ENCODE measurements around the gene BRF1. TPM values are rescaled to one million over a fixed set of nuclear protein-coding genes. Genes with fewer than 3 reads are reported as not detected.

Gene BRF1
- total RNA-seq, 4 donors from 2014 or later, result 22.2 to 37.9 (median 26.2) TPM

GRCh38 chr14:105218611-105219010 is 82.2 kb downstream of the BRF1 start:
- intact Hi-C loops (cut with DNase I), result no loop called here
- no peak overlapping the region for H3K4me3 ChIP-seq
- WGBS, 2 donors, result 90 to 100% methylated on average over 2 of the region's 19 CpGs
- H3K36me3 ChIP-seq, result peaks cover 17 to 92% (median 31%) of the 10 kb centered on the region in 3 donors
- TF ChIP-seq CTCF (IDR thresholded peaks at IDR 0.05) (no peak), POLR2A (IDR thresholded peaks at IDR 0.05) (no peak)
- no peak for DNase-seq
- H3K27ac ChIP-seq, result no peak overlapping the region
- no peaks in the 10 kb centered on the region for H3K27me3 ChIP-seq
- H3K4me1 ChIP-seq, result peaks cover 0 to 9% (median 0%) of the 10 kb centered on the region in 3 donors
- H3K9me3 ChIP-seq, result no peaks in the 10 kb centered on the region

GRCh38 chr14:105217774-105218173 is 83.0 kb downstream of the BRF1 start:
- no peak for DNase-seq
- H3K9me3 ChIP-seq, result no peaks in the 10 kb centered on the region

DNA sequence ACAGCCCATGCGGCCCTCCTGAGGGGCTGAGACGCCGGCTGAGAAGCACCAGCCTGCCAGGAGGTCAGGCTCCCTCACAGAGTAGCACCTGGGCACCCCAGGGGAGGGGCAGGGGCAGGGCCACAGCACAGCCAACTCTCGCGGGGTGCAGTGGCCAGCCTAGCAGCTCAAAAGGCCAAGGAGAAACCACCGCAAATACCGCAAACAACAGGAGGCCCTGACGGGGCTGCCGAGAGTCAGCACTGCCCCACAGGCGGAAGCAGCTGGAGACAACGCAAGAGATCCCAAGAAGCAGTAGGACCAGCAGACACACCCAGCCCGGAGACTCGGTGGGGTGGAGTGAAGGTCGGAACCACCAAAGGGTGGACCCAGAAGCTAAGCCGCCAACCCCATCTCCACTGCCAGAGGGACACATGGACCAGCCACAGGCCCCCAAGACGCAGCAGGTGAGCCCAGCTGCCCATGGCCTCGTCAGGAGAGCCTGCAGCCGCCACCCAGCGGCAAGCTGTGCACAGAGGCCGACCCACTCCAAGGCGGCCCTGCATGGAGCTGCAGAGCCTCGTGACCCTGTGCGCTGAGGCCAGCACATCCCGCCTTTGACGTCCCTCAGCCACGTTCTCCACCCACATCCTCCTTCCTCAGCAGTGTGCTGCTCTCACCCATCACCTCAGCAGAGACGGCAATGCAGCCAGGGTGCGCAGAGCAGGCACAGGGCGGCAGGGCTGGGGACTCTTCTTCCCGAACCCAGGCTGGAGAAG is 84.1 kb downstream of the BRF1 start:
- TF ChIP-seq POLR2A (IDR thresholded peaks at IDR 0.05) (no peak), CTCF (IDR thresholded peaks at IDR 0.05) (no peak)
- intact Hi-C loops (cut with DNase I), result no loop called here
- WGBS, 2 donors, result 93 to 95% methylated on average over 12 to 16 of the region's 30 CpGs

More at GRCh38 chr14:105217774-105218173, 83.0 kb downstream of the BRF1 start:
- H3K4me3 ChIP-seq, result no peak overlapping the region
- peaks cover 0 to under 1% (median 0%) of the 10 kb centered on the region in 3 donors for H3K4me1 ChIP-seq
- TF ChIP-seq POLR2A (IDR thresholded peaks at IDR 0.05), result no peak
- TF ChIP-seq CTCF (IDR thresholded peaks at IDR 0.05), result no peak
- no peaks in the 10 kb centered on the region for H3K27me3 ChIP-seq
- intact Hi-C loops (cut with DNase I), result no loop called here
- no CpG with 5 or more reads among the region's 11 CpGs for WGBS, 2 donors
- peaks cover 17 to 92% (median 31%) of the 10 kb centered on the region in 3 donors for H3K36me3 ChIP-seq
- no peak overlapping the region for H3K27ac ChIP-seq

GRCh38 chr14:105215602-105216001 is 85.2 kb downstream of the BRF1 start:
- no peak for DNase-seq
- WGBS, 2 donors, result 74 to 80% methylated on average over 1 to 3 of the region's 3 CpGs

More for the DNA sequence above, 84.1 kb downstream of the BRF1 start:
- Histone ChIP-seq H3K36me3 (peaks cover 17 to 93% (median 31%) of the 10 kb centered on the region in 3 donors), H3K27me3 (no peaks in the 10 kb centered on the region), H3K27ac (no peak overlapping the region), H3K4me3 (no peak overlapping the region), H3K4me1 (no peaks in the 10 kb centered on the region), H3K9me3 (no peaks in the 10 kb centered on the region)
- DNase-seq, result no peak

More at GRCh38 chr14:105215602-105216001, 85.2 kb downstream of the BRF1 start:
- Histone ChIP-seq H3K27ac (no peak overlapping the region), H3K4me1 (no peaks in the 10 kb centered on the region), H3K9me3 (no peaks in the 10 kb centered on the region), H3K4me3 (no peak overlapping the region), H3K36me3 (peaks cover 22 to 93% (median 23%) of the 10 kb centered on the region in 3 donors), H3K27me3 (no peaks in the 10 kb centered on the region)
- intact Hi-C loops (cut with DNase I), result no loop called here
- no peak for TF ChIP-seq CTCF (IDR thresholded peaks at IDR 0.05)
- no peak for TF ChIP-seq POLR2A (IDR thresholded peaks at IDR 0.05)

Measured in esophagus squamous epithelium (tissue), 5 donors.